ENCODE data around the gene PPM1N. TPM values are rescaled to one million over a fixed set of nuclear protein-coding genes. Genes with fewer than 3 reads are reported as not detected.
A peak's percentile ranks its signal among the peaks of the same experiment; 100 is the strongest.
"Not testable (repeated sequence)": the region's sequence is repeated elsewhere in the genome, so short reads cannot be mapped to it uniquely, and the experiment has no call there.

The PPM1N gene
- total and polyA plus RNA-seq, 3 donors from 2014 or later: 1.9 to 3.4 (median 2.3) TPM

DNA sequence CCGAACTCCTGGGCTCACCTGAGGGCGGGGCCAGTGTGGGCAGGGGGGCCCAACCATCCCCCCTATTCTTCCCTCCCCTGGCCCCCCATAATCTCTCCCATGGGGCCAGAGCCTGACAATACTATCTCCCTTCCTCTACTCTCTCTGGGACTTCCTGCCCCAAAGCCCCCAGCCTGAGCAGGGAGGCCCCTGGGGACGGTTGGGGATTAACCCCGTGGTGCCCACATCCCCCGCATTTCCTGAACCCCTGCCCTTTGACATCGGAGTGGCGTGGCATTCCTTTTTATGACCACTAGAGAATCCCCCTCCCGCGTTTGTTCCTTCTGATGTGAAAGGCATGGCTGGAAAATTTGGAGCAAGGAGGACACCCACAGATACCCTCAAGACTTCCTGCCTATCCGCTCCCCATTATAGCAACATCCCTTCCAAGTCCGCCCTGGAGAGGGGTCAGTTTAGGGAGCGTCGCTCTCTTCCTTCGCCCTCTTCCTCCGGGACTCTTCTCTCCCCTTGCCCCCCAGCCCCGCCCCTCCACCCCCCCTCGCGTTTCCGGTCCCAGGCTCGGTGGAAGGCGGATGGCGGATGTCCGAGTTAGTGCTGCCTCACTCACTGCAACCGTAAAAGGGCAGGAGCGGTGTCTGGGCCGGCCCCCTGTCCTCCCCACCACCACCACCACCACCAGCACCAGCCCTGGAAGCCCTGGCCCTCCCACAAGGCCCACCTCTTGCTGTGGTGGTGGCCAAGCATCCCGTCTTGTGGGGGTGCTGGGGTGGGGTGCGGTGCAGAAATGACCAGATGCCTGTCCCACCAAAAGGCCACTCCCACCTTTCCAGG is 10.8 kb downstream of the PPM1N start:
- Histone ChIP-seq H3K27ac (peak overlapping the region; percentile 79 to 93), H3K9me3 (no peaks in the 10 kb centered on the region), H3K36me3 (ENCODE audit: low read depth, missing control alignments) (no peaks in the 10 kb centered on the region), H3K4me3 (peak overlapping the region; percentile 86 to 97), H3K4me1 (peaks cover 27% of the 10 kb centered on the region), H3K27me3 (no peaks in the 10 kb centered on the region)
- DNase-seq: peak; percentile 73
- 0 to 2% methylated on average over 27 to 28 of the region's 28 CpGs for WGBS, 2 donors
- TF ChIP-seq CTCF (IDR thresholded peaks at IDR 0.05): peak in 1 of 3 experiments; percentile 28
- TF ChIP-seq POLR2A (IDR thresholded peaks at IDR 0.05): no peak
- intact Hi-C loops (cut with DNase I; ENCODE audit: low total_unique reads): loop anchor here (5.0 kb wide), 1 partner anchor 73 kb away; the partner anchor contains the start of gene OPA3

- TF ChIP-seq CTCF (IDR thresholded peaks at IDR 0.05) (no peak), POLR2A (IDR thresholded peaks at IDR 0.05) (no peak)
- Histone ChIP-seq H3K4me1 (peaks cover 33% of the 10 kb centered on the region), H3K4me3 (peak overlapping the region; percentile 86 to 97), H3K36me3 (ENCODE audit: low read depth, missing control alignments) (no peaks in the 10 kb centered on the region), H3K27me3 (no peaks in the 10 kb centered on the region), H3K9me3 (no peaks in the 10 kb centered on the region), H3K27ac (peak overlapping the region; percentile 79 to 93)
- intact Hi-C loops (cut with DNase I; ENCODE audit: low total_unique reads): loop anchor here (5.0 kb wide), 1 partner anchor 73 kb away; the partner anchor contains the start of gene OPA3
- 4 to 6% methylated on average over 3 of the region's 3 CpGs for WGBS, 2 donors
- DNase-seq: no peak
Observed at GRCh38 chr19:45509692-45510015, 11.4 kb downstream of the PPM1N start.

DNA sequence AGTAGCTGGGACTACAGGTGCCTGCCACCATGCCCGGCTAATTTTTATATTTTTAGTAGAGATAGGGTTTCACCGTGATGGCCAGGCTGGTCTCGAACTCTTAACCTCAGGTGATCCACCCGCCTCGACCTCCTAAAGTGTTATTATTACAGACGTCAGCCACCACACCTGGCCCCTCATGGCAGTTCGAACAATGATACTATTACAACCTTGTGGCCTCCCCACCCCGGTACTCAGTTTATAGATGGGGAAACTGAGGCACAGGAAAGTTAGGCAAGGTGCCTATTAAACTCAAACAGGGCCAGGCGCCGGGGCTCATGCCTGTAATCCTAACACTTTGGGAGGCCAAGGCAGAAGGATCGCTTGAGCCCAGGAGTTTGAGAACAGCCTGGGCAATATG is 12.1 kb downstream of the PPM1N start:
- H3K36me3 ChIP-seq (ENCODE audit: low read depth, missing control alignments): not testable (repeated sequence)

GRCh38 chr19:45511074-45511473 is 12.8 kb downstream of the PPM1N start:
- WGBS, 2 donors: 88 to 91% methylated on average over 5 of the region's 5 CpGs
- intact Hi-C loops (cut with DNase I; ENCODE audit: low total_unique reads): no loop called here

More for the DNA sequence above, 12.1 kb downstream of the PPM1N start:
- intact Hi-C loops (cut with DNase I; ENCODE audit: low total_unique reads); H3K9me3 ChIP-seq; H3K4me3 ChIP-seq; H3K27me3 ChIP-seq; DNase-seq: not testable (repeated sequence)
- 82 to 83% methylated on average over 11 of the region's 11 CpGs for WGBS, 2 donors
- H3K4me1 ChIP-seq: peaks cover 39% of the 10 kb centered on the region
- H3K27ac ChIP-seq: peak overlapping the region in 1 of 2 donors; percentile 93

More at GRCh38 chr19:45511074-45511473, 12.8 kb downstream of the PPM1N start:
- no peaks in the 10 kb centered on the region for H3K36me3 ChIP-seq (ENCODE audit: low read depth, missing control alignments)
- H3K4me3 ChIP-seq: no peak overlapping the region
- peaks cover 33% of the 10 kb centered on the region for H3K4me1 ChIP-seq
- no peak for DNase-seq
- H3K27me3 ChIP-seq: no peaks in the 10 kb centered on the region
- no peak for TF ChIP-seq POLR2A (IDR thresholded peaks at IDR 0.05)
- no peak for TF ChIP-seq CTCF (IDR thresholded peaks at IDR 0.05)
- no peak overlapping the region for H3K27ac ChIP-seq
- H3K9me3 ChIP-seq: no peaks in the 10 kb centered on the region

Data from testis (tissue), 3 donors.